HTR-8/SVneo (cell line): ENCODE data around the gene FAM89A.
"Not testable (repeated sequence)": the region's sequence is repeated elsewhere in the genome, so short reads cannot be mapped to it uniquely, and the experiment has no call there.

Source experiments
- DNase-seq: peaks from one replicate; pipeline ENCODE4 v3.0.0; 2011; ENCODE audit warnings: low spot score, mixed read lengths; ENCODE audit not compliant: insufficient read length
- FAIRE-seq: peaks from 2 replicates; lab custom pipeline; 2011; peaks lifted over from hg19 to GRCh38; lab: Jason Lieb, UNC

FAM89A gene

DNA sequence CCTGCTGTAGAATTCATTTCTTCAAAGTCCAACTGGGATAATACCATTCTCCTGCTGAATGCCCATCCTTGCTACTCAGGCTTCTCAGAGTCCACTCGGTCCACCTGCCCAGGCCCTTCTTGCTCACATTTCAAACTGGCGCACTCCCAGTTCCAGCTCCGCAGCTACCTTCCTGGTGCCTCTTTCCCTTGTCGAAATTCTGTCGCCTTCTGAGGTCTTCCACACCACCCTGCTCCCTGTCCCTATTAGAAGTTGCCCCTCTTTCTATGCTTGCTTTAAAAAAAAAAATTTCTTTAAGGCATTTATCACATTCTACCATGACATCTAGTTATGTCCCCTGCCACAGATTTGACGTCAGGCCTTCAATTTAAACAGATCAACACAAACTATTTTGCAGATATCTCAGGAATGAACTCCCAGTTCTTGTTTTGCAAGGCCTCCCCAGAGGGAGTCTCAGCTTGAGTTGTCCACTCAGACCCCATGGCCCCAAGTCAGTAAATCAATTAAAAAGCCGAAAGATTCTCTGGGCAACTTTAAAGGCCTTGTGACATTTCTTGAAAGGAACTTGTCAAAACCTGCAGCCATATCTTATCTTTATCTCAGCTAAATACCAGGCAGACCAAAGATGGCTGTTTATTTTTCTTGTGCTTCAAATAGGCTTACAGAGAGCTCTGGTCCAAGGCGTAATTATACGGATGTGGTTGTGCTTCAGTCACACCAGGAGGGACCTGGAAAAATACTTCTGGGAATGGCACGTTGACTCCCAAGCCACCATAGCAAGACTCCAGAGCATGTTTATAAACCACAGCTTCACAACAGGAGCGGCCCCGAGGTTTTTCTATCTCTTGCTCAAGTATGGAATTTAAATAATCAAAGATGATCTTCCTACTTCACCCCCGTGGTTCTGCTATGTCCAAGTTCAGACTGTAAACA is 2.2 kb downstream of the FAM89A start:
- DNase-seq = no peak
- FAIRE-seq = no peak

DNA sequence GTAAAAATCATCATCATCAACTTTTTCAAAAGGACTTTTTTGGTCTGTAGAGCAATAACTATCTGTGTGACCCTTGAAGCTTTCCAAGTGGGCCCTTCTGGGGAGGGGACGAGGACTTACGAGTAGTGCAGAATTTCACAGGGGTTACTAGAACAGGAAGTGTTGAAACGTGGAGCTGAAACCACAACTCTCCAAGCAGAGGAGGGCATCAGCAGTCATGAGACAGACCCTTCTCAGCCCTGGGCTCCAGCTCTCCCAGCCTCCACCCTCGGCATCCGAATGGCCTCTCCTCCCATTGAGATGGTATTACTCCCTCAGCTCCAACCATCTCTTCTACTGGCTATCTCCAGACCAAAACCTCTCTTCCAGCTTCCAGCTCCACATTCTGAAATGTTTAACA is 3.6 kb downstream of the FAM89A start:
- no peak for FAIRE-seq
- DNase-seq = no peak

DNA sequence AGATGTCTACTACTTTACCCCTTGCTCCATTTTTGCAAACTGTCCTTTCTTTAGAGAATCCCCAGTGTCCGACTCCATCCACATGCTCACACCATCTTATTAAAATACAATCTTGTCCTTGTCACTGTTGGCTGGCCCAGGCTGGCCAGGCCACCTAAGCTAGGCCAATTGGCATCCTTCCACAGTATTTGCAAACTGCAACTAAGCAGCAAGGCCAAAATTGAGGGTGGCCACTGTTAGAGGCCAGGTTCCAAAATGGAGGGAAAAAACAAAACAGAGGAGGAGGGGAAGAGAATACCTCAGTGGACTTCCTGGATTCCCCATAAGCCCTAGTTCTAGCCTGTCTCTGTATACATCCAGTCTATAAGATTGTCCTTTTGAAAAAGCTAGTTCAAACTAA is 4.3 kb downstream of the FAM89A start:
- FAIRE-seq (no peak), DNase-seq (no peak)

DNA sequence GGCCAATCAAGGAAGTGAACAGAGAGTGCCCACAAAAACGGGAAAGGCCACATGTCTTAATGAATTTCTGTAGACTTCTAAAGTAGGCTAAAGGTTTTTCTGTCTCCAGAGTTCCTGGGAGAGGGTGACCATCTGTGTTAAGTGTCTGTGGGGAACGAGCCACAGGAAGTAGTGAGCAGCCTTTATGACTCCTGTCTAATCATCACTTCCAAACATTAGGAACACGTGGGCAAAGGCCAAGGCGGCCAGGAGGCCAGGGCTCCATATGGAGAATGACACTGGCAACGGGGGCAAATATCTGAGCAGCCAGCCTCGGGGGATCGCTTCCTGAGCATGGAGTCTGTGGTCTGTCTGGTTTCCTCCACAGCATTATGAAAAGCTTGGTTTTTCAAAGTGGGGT is 7.1 kb downstream of the FAM89A start:
- DNase-seq (no peak), FAIRE-seq (no peak)

DNA sequence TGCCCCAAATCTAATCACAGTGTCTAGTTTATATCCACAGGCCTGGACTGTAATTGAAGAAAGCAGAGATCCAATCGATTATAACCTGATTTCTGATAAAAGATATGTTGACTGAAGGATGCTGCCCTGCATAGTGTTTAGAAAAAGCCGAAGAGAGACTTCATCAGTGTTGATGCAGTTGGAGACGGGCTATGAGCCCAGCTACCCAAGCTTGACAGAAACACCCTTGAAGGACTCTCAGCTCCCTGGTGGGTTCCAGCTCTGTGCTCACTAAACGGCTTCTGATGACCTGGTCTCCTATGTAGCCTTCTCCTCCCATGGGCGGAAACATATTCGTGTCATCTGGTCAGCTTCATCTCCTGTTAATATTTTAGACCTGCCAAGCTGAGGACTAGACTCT is 10.2 kb downstream of the FAM89A start:
- no peak for FAIRE-seq
- DNase-seq = no peak

DNA sequence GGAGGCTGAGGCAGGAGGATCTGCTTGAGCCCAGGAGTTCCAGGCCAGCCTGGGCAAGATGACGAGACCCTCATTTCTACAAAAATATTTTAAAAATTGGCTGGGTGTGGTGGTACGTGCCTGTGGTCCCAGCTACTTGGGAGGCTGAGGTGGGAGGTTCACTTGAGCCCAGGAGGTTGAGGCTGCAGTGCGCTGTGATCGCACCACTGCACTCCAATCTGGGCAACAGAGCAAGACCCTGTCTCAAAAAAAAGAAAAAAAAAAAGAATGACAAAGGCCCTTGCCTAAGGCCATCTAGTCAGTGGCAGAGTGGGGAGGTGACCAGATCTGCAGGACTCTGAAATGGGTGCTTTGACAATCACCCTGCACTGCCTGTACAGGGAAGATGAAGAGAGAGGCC is 10.8 kb downstream of the FAM89A start:
- FAIRE-seq, DNase-seq: not testable (repeated sequence)

DNA sequence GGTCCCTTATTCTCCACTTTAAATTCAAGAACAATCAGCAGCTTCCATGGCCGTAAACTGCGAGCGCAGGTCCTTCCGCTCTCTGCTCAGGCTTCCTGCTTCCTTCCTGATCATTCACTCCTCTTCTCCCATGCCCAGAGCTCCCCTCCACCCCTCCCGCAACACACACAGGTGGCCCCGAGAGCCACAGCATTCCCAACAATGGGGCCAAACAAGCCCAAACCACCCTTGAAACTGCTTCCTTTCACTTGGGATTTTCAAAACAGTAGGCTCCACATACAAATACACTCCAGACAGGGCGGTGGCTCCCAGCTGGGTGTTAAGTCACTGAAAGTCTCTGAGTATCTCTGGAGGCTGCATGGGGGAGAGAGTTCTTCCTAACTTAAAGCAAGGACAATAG is 11.4 kb downstream of the FAM89A start:
- DNase-seq (no peak), FAIRE-seq (no peak)

DNA sequence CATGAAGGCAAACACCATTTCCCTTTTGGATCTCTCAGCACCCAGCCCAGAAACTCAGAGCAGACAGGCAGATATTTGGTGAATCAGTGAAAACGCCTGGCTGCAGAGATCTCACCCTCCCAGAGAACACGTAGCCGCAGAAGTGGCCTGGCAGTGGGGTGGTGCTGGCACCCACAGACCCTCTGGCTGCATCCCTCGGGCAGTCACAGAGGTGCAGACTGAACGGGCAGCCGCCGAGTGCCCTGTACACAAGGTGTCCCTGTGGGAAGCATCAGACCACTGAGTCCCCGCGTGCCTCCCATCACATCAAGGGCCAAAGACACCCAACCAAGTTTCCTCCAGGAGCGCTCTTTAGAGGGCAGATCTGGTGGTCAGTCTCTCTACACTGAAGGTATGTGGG is 12.1 kb downstream of the FAM89A start:
- FAIRE-seq = no peak
- DNase-seq = no peak

DNA sequence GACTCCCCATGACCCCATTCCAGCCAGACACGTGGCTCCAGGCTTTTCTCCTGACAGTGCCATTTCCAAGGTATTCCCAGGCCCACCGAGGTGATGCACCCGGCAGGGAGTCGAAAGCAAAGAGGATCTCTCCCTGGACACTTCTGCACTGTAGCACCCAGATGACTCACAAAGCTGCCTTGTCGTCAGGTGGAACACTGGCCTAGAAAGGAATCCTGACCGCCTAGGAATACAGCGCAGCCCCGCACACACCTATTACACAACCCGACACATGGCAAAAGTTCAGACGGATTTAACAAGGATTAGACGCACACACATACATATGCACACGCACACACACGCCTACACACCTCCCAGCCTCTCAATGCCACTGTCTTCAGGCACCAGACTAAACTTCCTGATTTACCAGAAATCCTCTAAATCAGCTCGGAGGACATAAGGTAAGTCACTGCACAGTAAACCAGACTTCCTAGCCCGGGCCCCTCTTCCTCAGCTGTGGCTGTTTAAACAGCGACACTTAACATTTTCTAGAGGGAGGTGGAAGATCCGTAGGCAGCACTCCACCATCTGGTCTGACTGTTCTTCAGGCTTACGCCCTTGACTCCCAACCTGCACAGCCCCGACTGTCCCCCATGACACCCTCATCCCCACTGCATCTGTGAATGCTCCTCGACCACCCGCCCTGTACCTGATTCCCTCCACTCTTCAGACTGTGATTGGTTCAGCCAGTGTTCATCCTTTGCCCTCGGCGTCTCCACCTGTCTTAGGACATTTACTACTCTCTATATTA is 12.7 kb downstream of the FAM89A start:
- FAIRE-seq (no peak), DNase-seq (no peak)

DNA sequence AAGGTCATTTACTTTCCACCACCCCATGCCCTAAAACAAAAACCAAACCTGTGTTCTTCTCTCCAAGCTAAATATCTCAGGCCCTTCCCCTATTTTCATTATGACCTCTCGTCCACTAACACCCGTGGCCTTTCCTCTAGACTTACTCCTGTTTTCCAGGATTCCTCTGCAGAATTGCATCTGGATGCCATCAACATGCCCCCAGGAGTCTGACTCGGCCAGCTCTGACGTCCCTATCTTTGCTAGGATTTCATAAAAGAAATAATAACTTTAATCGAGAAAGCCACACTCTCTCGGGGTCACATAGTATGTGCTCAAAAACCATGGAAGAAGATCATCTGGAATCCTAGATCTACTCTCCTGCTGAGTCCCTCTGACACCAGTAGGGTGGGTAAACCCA is 13.5 kb downstream of the FAM89A start:
- FAIRE-seq = no peak

DNA sequence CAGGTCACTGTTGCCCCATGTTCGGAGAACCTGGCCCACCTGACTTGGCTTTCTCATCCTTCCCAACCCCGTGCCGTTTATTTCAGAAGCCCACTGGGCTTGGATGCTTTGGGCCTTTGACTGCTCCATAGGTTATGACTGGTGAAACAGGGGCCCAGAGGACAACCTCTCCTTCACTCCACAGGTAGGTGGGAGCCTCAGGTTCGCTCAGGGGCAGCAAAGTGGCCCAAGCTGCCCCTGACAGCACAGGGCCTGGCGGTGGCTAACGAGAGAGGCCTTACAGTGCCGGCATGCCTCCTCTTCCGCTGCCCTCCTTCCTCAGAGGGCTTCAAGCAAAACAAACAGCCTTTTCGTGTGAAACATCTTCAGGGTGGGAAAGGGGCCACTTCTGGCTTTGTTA is 16.9 kb downstream of the FAM89A start:
- DNase-seq (no peak), FAIRE-seq (no peak)

More for the DNA sequence above, 13.5 kb downstream of the FAM89A start:
- DNase-seq = no peak

DNA sequence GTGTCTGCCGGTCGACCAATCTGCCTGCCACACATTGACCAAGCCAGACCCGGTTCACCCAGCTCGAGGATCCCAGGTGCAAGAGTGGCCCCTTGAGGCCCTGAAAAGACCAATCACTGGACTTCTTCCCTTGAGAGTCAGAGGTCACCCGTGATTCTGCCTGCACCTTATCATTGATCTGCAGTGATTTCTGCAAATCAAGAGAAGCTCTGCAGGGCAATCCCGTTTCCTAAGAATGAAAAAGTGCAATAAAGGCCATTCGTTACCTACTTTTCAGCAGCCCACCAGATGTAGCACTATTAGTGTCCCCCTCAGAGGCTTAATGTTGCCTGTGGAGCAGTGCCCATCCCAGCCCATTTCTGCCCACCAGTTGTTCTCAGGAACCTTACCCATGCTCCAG is 17.5 kb downstream of the FAM89A start:
- FAIRE-seq = peak; percentile 26
- not testable (repeated sequence) for DNase-seq

DNA sequence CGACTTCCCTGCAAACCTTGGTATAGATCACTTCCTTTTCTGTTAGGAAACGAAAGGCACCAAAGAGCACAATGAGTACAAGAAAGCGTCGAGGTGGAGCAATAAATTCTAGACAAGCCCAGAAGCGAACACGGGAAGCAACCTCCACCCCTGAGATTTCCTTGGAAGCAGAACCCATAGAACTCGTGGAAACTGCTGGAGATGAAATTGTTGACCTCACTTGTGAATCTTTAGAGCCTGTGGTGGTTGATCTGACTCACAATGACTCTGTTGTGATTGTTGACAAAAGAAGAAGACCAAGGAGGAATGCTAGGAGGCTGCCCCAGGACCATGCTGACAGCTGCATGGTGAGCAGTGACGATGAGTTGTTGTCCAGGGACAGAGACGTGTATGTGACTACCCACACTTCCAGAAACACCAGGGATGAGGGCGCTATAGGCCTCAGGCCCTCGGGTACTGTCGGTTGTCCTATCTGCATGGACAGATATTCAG is 18.5 kb downstream of the FAM89A start:
- FAIRE-seq = no peak

DNA sequence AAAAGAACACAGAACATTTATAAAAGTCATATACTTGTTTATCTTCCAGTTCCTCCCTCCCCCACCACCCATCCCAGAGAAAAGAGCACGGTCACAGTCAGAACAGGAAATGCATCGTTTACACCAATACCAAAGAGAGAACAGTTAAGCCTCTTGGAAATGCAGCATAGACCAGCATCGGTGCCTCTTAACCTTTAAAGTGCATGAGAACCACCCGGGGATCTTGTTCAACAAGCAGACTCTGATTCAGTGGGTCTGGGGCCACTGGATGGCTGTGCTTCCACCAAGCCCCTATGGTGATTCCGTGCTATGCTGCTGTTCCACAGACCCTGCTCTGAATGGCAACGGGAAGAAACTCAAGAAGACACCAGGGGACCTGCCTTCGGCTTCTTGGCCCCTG is 19.2 kb downstream of the FAM89A start:
- FAIRE-seq (no peak), DNase-seq (no peak)

More for the DNA sequence above, 18.5 kb downstream of the FAM89A start:
- DNase-seq = no peak

DNA sequence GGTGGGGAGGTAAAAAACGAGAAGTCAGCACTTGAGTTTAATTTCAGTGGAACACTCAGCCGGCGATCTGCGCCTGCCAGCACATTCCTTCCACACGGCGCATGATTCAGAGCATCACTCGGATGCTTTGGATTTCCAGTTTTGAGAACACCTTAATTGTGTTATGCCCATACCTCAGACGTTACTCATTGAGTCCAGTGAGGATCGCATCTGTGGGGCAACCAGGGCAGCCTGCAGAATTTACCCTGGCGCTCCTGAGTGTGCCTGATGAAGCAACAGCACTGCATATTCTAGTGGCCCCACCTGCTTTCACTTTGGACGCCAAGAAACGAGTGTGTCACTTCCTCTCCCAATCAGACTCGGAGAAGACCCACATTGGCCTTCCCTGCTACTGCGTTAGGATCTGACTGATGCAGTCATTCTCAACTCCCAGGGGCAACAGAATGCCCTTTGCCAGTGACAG is 19.9 kb downstream of the FAM89A start:
- no peak for FAIRE-seq
- DNase-seq = no peak

DNA sequence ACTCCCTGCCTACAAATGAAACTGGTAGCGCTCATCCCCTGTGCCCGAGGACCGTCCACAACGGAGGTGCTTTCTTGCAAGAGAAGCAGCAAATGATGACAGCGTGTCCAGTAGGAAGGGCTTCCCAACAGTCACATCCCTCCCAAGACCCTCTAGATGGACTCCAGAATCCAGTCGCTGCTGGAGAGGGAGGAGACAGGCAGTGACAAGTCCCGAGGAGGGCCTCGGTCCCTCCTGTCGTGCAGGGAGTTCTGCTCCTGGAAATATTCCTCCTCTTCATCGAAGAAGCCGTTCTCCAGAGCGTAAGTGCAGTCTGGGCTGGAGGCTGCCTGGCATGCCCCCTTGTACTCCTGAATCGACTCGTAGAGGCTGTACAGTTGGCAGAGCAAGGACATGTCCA is 20.3 kb downstream of the FAM89A start:
- FAIRE-seq = no peak
- DNase-seq = no peak

DNA sequence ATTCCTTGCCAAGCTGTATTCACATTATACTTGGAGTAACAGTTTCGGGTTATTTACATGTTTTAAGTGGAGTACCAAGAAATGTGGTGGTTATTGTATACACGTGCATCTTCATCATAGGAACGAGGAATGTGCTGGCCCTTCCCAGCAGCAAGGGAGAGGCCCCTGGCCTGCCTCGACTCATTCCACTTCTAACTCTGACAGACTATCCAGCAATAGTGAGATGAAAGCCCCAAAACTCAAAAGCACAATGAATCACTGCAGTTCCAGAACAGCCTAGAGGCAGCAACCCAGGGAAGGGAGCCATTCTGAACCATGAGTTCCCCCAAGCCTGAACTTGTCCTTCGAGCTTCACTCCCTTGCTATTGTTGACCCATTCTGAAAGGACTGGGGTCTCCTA is 23.1 kb downstream of the FAM89A start:
- FAIRE-seq (no peak), DNase-seq (no peak)

DNA sequence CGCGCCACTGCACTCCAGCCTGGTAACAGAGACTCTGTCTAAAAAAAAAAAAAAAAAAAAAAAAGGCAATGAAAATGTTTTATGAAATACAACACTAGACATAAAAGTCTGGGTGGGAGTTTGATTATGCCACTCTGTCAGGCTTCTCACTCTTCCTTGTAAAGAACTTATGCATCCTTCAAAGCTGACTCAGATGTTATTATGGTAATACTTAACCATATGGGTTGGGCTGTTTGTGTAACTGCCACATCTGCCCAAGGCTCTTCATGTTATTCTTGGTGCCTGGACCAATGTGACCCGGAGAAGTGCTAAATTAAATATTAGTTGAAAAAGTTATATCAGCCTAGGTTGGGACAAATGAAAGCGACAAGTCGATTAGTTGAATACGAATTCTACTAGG is 23.8 kb downstream of the FAM89A start:
- DNase-seq (no peak), FAIRE-seq (no peak)

DNA sequence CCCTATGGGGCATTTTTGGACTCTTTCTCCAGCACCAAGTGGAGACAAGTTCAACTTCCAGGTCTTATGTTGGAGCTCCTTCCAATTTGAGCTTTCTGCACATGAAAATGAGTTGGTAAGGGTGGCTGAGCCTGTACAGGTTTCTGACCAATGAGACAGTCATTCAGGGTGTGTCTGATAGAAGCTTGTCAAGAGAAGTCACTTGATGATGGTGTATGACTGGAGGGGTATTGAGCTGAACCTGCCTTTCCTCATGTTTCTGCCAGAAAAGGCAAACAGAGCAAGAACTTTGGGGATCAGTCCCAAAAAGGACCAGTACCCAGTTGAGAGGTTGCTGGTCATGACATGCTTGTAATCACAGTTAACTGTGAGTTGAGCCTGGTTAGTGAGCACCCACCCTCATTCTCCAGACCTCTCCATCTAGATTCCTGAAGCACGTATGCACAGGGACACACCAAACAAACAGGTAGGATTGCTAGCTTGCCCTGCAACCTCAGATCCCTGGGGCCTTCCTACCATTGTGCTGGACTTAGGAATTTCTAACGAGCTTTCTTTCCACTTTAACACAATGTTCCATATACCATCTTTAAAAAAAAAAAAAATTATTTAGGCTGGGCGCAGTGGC is 26.6 kb downstream of the FAM89A start:
- FAIRE-seq (no peak), DNase-seq (no peak)

DNA sequence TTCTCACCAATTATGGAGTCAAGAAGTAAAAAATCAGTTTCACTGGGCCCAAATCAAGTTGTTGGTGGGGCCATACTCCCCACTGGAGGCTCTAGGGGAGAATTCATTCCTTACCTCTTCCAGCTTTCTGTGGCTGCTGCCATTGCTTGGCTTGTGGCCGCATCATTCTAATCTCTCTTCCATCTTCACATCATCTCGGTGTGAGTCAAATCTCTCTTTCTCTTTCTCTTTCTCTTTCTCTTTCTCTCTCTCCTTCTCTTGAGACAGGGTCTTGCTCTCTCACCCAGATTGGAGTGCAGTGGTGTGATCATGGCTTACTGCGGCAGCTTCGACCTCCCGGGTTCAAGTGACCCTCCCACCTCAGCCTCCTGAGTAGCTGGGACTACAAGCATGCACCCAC is 28.1 kb downstream of the FAM89A start:
- FAIRE-seq = no peak

DNA sequence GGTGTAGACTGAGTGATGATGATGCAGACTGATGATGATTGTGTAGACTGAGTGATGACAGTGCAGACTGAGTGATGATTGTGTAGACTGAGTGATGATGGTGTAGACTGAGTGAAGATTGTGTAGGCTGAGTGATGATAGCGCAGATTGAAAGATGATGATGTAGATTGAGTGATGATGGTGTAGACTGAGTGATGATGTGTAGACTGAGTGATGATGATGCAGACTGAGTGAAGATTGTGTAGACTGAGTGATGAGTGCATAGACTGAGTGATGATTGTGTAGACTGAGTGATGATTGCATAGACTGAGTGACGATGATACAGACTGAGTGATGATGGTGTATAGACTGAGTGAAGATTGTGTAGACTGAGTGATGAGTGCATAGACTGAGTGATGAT is 28.7 kb downstream of the FAM89A start:
- no peak for DNase-seq
- peak; percentile 95 for FAIRE-seq

More for the DNA sequence above, 28.1 kb downstream of the FAM89A start:
- DNase-seq = no peak
